ENCODE results near the gene ECE1.
"Not testable (repeated sequence)": the region's sequence is repeated elsewhere in the genome, so short reads cannot be mapped to it uniquely, and the experiment has no call there.

The ECE1 gene

DNA sequence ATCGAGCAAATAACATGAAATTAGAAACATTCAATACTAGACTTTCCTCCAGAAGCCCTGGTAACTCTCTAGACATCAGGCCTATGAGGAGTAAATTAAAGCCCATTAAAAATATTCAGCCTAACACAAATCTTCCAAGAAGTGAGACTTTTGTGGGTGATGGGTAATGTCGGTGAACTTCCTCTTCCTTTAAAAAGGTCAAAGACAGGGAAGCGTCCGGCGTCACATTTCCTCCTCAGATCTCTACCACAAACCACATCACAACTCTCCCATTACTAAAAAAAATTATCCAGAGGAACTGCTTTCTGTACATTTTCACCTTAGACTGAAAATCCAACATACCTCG lies 115.0 kb downstream of the ECE1 start:
- no peak for DNase-seq

GRCh38 chr1:21174654-21175323 lies 115.5 kb downstream of the ECE1 start:
- DNase-seq = no peak

DNA sequence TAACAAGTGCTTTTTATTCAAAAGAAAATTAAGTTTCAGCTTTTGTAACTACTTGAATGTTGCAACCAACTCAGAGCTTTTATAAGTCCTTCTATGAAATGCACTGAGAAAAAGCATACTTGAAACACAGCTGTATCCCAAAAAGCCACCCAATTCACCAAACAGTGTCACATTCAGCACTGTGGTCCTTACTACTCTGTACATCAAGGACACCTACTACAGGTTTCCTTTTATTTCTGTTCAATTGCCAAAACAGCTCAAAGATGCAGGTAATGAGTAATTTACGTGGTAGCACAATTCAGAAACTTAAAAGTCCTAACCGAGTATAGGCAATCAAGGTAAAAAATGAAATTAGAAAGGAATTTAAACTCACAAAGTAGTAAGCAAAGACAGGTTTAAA lies 116.0 kb downstream of the ECE1 start:
- DNase-seq = no peak

- not testable (repeated sequence) for DNase-seq
Measured at GRCh38 chr1:21173096-21173495, 117.2 kb downstream of the ECE1 start.

GRCh38 chr1:21170837-21171236 lies 119.4 kb downstream of the ECE1 start:
- DNase-seq = not testable (repeated sequence)

DNA sequence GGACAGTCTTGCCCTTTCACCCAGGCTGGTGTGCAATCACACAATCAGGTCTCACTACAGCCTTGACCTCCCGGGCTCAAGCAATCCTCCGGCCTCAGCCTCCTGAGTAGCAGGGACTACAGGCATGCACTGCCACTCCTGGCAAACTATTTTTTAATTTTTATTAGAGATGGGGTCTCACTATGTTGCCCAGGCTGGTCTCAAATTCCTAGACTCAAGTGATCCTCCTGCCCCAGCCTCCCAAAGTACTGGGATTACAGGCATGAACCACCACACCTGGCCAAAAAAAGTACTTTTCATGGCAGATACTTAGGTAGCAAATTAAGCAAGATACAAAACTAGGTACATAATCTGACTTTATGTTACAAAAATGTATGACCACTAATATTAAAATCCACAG lies 121.8 kb downstream of the ECE1 start:
- no peak for DNase-seq

Data from DMS153 (cell line).